Natural killer cell (primary cell): ENCODE data around the gene ATG101. TPM values are rescaled to one million over a fixed set of nuclear protein-coding genes. Genes with fewer than 3 reads are reported as not detected.

Experiments
- ATAC-seq, 3 donors: fragments of 150-1000 bp in 2 of 3; fragments of 200-7000 bp in 1 of 3; cut with Tn5 transposase; 1 replicate in 1 of 3; 2 replicates in 2 of 3; pipeline ENCODE4 v1.10.0; 2021; ENCODE audit warnings: mild to moderate bottlenecking in 2 of 3, moderate library complexity in 2 of 3
- DNase-seq, 2 donors: peaks; one replicate each; pipeline versions ENCODE4 v3.0.0 to v3.0.0-alpha.2; 2013 to 2021; ENCODE audit warnings: mixed read lengths in 1 of 2
- H3K27ac ChIP-seq: one replicate; pipeline ENCODE4 v1.5.1; 2013; ENCODE audit warnings: mild to moderate bottlenecking, low read length
- H3K27me3 ChIP-seq: one replicate; pipeline ENCODE4 v1.6.1; 2013; ENCODE audit warnings: low read length; ENCODE audit not compliant: control insufficient read depth, insufficient read depth
- H3K36me3 ChIP-seq: one replicate; pipeline ENCODE4 v1.6.1; 2013; ENCODE audit warnings: low read length; ENCODE audit not compliant: control insufficient read depth, insufficient read depth
- H3K4me1 ChIP-seq: one replicate; pipeline ENCODE4 v1.6.1; 2013; ENCODE audit warnings: low read length; ENCODE audit not compliant: control insufficient read depth, insufficient read depth
- H3K4me3 ChIP-seq: one replicate; pipeline ENCODE4 v1.5.1; 2013; ENCODE audit warnings: low read length
- H3K9me3 ChIP-seq: one replicate; pipeline ENCODE4 v1.6.1; 2013; ENCODE audit warnings: low read length; ENCODE audit not compliant: control insufficient read depth, insufficient read depth
- H3K27ac Mint-ChIP-seq, 2 donors: one replicate each; pipeline ENCODE4 v1.8.0; 2022; ENCODE audit warnings: mild to moderate bottlenecking in 2 of 2, mixed read lengths in 2 of 2, moderate library complexity in 1 of 2
- H3K27me3 Mint-ChIP-seq, 2 donors: one replicate each; pipeline ENCODE4 v1.8.0; 2022; ENCODE audit warnings: low read depth in 2 of 2, mixed read lengths in 2 of 2
- H3K36me3 Mint-ChIP-seq: one replicate; pipeline ENCODE4 v1.8.0; 2022; ENCODE audit warnings: mixed read lengths
- H3K4me1 Mint-ChIP-seq, 2 donors: one replicate each; pipeline ENCODE4 v1.8.0; 2022; ENCODE audit warnings: mixed read lengths in 2 of 2
- H3K4me3 Mint-ChIP-seq: one replicate; pipeline ENCODE4 v1.8.0; 2022; ENCODE audit warnings: mild to moderate bottlenecking, moderate library complexity, mixed read lengths
- H3K9me3 Mint-ChIP-seq, 2 donors: one replicate each; pipeline ENCODE4 v1.8.0; 2022; ENCODE audit warnings: mixed read lengths in 2 of 2
- CTCF ChIP-seq: fragments of 200-600 bp; IDR thresholded peaks from one replicate; pipeline ENCODE4 v1.8.0; 2022; ENCODE audit warnings: antibody characterized with exemption
- WGBS: methylation state at CpG from one replicate; pipeline ENCODE4 v1.1.7; 2013; ENCODE audit warnings: missing lambda C conversion rate; ENCODE audit not compliant: insufficient coverage; 5-methylcytosine and 5-hydroxymethylcytosine counted together
- intact Hi-C: fragments of 100-400 bp; cut with micrococcal nuclease; formaldehyde crosslinking; loops from one replicate; pipeline ENCODE4 v1.14.2; 2022
- total RNA-seq, 4 donors: library from RNA; stranded (reverse); fragments of 120-200 nt in 1 of 4; gene quantifications; one replicate each; pipeline versions ENCODE4 v1.2.3 to v1.2.4, GENCODE V29; 2013 to 2022

Gene ATG101
- total RNA-seq, 3 donors from 2014 or later (not counting 1 experiment from before 2014, with no cell fraction given), result 18.6 to 32.8 (median 23.3) TPM

DNA sequence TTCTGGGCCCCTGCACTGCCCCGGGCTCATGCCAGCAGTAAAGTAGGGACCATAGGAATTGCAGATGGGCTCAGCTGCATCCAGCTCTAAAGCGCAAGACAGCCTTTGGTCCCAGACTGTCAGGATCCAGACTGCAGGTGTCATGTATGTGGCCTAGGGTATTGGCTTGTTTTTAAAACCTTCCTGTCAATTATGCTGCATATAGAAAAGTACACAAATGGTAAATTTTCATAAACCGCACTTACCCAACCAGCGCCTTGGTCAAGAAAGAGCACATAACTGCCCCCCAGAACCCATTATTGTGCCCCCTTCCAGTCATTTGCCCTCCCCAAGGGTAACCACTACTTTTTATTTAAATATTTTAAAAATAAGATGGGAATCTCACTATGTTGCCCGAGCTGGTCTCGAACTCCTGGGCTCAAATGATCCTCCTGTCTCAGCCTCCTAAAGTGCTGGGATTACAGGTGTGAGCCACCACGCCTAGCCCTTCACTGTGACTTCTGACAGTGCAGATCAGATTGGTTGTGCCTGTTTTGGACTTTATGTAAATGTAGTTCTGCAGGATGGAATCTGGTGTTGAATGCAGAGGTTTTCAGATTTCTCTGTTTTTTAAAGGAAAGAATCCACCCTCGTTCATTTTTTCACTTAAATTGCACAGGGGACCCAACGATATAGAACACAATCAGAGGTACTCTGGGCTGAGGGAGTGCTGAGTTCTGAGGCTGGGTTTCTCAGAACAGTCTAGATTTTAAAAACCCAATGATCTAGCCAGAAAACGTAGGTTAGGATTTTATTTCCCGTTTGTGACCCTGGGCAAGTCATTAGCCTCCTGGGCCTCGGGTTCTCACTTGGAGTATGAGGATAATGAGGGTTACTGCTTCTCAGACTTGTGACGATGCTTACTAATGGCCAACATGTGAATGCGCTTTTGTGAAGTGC lies 11.9 kb upstream of the ATG101 start:
- no peaks in the 10 kb centered on the region for H3K27me3 Mint-ChIP-seq
- H3K36me3 ChIP-seq, result no peaks in the 10 kb centered on the region
- H3K4me3 ChIP-seq, result no peak overlapping the region
- DNase-seq, result no peak
- H3K36me3 Mint-ChIP-seq, result no peaks in the 10 kb centered on the region
- no peaks in the 10 kb centered on the region for H3K9me3 Mint-ChIP-seq
- WGBS, result 88% methylated on average over 14 of the region's 14 CpGs
- intact Hi-C loops, result no loop called here
- no peak overlapping the region for H3K4me3 Mint-ChIP-seq
- no peak for ATAC-seq
- no peaks in the 10 kb centered on the region for H3K4me1 ChIP-seq
- H3K27ac Mint-ChIP-seq, result peak overlapping the region; percentile 11 to 31
- H3K9me3 ChIP-seq, result no peaks in the 10 kb centered on the region
- no peaks in the 10 kb centered on the region for H3K4me1 Mint-ChIP-seq
- H3K27ac ChIP-seq, result no peak overlapping the region
- TF ChIP-seq CTCF, result no peak
- no peaks in the 10 kb centered on the region for H3K27me3 ChIP-seq

DNA sequence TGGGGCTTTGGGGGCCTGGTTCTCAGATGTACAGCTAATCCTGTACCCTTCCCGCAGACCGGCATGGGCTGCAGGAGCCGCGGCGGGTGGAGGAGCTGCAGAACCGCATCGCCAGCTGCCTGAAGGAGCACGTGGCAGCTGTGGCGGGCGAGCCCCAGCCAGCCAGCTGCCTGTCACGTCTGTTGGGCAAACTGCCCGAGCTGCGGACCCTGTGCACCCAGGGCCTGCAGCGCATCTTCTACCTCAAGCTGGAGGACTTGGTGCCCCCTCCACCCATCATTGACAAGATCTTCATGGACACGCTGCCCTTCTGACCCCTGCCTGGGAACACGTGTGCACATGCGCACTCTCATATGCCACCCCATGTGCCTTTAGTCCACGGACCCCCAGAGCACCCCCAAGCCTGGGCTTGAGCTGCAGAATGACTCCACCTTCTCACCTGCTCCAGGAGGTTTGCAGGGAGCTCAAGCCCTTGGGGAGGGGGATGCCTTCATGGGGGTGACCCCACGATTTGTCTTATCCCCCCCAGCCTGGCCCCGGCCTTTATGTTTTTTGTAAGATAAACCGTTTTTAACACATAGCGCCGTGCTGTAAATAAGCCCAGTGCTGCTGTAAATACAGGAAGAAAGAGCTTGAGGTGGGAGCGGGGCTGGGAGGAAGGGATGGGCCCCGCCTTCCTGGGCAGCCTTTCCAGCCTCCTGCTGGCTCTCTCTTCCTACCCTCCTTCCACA lies 11.0 kb upstream of the ATG101 start:
- H3K9me3 ChIP-seq, result no peaks in the 10 kb centered on the region
- no peak for DNase-seq

DNA sequence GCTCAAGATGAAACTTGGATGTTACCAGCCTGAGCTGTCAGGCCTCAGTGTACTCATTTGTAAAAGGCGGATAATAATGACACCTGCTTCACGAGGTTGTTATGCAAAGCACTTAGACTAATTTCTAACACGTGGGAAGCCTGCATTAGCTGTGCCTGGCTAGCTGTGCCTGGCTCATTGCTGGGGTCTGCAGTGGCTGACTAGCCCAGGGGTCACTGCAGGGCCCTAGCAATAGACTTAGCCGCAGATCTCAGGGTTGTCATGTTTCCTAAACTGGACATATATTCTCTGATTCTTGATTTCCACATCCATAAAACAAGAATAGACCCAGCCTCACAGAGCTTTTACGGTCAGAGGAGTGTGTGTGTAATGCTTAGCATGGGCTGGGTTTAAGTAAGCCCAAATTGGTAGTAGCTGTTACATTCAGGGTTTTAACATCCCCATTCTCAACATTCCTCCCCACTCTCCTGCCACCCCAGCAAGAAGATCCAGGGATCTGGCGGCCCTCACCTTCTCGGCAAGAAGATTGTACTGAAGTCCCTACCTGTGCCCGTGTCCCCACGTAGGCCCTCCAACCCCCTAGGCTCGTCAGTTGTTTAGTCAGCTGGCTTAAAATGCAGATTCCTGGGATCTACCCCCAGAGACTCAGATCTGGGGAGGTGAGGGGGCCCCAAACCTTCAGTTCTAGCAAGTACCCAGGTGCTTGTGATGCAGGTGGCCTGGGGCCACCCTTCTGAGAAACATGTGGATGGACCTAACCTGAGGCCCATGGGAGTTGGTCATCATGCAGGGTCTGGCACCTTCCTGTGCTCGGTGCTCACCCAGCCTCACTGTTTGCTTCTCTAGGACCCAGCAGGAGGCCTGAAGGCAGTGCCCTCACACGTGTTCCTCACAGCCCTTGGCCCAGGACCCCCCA lies 9.9 kb upstream of the ATG101 start:
- TF ChIP-seq CTCF, result no peak
- Histone ChIP-seq H3K27ac (no peak overlapping the region), H3K9me3 (no peaks in the 10 kb centered on the region), H3K4me3 (no peak overlapping the region), H3K36me3 (no peaks in the 10 kb centered on the region), H3K4me1 (no peaks in the 10 kb centered on the region), H3K27me3 (no peaks in the 10 kb centered on the region)
- DNase-seq (no peak), ATAC-seq (peak in 1 of 3 donors; percentile 17)
- Mint-ChIP-seq H3K27me3 (no peaks in the 10 kb centered on the region), H3K9me3 (no peaks in the 10 kb centered on the region), H3K36me3 (no peaks in the 10 kb centered on the region), H3K27ac (no peak overlapping the region), H3K4me1 (no peaks in the 10 kb centered on the region), H3K4me3 (no peak overlapping the region)
- 81% methylated on average over 11 of the region's 12 CpGs for WGBS
- intact Hi-C loops, result no loop called here

More for the DNA sequence above, 11.0 kb upstream of the ATG101 start:
- TF ChIP-seq CTCF, result no peak
- intact Hi-C loops, result no loop called here
- H3K4me3 Mint-ChIP-seq, result no peak overlapping the region
- no peaks in the 10 kb centered on the region for H3K4me1 Mint-ChIP-seq
- H3K27me3 Mint-ChIP-seq, result no peaks in the 10 kb centered on the region
- ATAC-seq, result peak in 1 of 3 donors; percentile 6
- no peaks in the 10 kb centered on the region for H3K36me3 Mint-ChIP-seq
- Histone ChIP-seq H3K27me3 (no peaks in the 10 kb centered on the region), H3K36me3 (no peaks in the 10 kb centered on the region), H3K4me1 (no peaks in the 10 kb centered on the region), H3K4me3 (no peak overlapping the region), H3K27ac (no peak overlapping the region)
- WGBS, result 80% methylated on average over 24 of the region's 25 CpGs
- no peaks in the 10 kb centered on the region for H3K9me3 Mint-ChIP-seq
- H3K27ac Mint-ChIP-seq, result peak overlapping the region in 1 of 2 donors; percentile 41
